HEK293 (cell line): Measurements from ENCODE around the gene MT1HL1.

Experiments
- ZNF221 ChIP-seq: fragments of 450-650 bp; formaldehyde crosslinking; IDR thresholded peaks from 2 replicates; pipeline ENCODE4 v1.5.1; 2017; ENCODE audit warnings: missing biosample characterization, missing genetic modification characterization, borderline replicate concordance
- ZNF391 ChIP-seq: fragments of 450-650 bp; formaldehyde crosslinking; IDR thresholded peaks from 2 replicates; pipeline ENCODE4 v1.5.1; 2016; ENCODE audit warnings: low read depth, missing biosample characterization, missing genetic modification characterization, borderline replicate concordance
- ZNF707 ChIP-seq: fragments of 450-650 bp; formaldehyde crosslinking; IDR thresholded peaks from 2 replicates; pipeline ENCODE4 v1.5.1; 2016; ENCODE audit warnings: missing biosample characterization, missing genetic modification characterization
- TF ChIP-seq, protein P1 (sequence below): fragments of 450-650 bp; formaldehyde crosslinking; IDR thresholded peaks from 2 replicates; pipeline ENCODE4 v1.5.1; 2016; ENCODE audit warnings: missing biosample characterization, missing genetic modification characterization
- TF ChIP-seq, protein P2 (sequence below): sonication (generic); formaldehyde crosslinking; IDR thresholded peaks from 2 replicates; pipeline ENCODE4 v1.8.1; 2022; ENCODE audit warnings: mild to moderate bottlenecking, moderate library complexity, missing genetic modification reagents

DNA sequence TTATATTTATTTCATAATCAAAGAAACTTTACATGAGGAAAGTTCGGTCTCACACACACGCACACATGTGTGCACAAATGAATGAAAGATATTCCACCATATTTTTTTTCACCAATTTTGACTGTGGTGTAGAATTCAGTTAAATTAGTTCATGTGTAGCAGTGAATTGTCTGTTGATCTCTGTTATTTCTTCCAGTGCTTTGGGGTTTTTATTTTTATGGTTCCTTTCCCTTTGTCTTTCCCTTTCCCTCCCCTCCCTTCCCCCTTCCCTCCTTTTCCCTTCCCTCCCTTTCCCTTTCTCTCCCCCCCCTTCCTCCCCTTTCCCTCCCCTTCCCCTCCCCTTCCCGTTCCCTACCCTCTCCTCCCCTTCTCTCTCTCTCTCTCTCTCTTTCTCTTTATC is 46.7 kb upstream of the MT1HL1 start:
- TF ChIP-seq, protein P1, sequence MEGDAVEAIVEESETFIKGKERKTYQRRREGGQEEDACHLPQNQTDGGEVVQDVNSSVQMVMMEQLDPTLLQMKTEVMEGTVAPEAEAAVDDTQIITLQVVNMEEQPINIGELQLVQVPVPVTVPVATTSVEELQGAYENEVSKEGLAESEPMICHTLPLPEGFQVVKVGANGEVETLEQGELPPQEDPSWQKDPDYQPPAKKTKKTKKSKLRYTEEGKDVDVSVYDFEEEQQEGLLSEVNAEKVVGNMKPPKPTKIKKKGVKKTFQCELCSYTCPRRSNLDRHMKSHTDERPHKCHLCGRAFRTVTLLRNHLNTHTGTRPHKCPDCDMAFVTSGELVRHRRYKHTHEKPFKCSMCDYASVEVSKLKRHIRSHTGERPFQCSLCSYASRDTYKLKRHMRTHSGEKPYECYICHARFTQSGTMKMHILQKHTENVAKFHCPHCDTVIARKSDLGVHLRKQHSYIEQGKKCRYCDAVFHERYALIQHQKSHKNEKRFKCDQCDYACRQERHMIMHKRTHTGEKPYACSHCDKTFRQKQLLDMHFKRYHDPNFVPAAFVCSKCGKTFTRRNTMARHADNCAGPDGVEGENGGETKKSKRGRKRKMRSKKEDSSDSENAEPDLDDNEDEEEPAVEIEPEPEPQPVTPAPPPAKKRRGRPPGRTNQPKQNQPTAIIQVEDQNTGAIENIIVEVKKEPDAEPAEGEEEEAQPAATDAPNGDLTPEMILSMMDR (tag by site-specific recombination) = no peak
- TF ChIP-seq ZNF391 (tag by site-specific recombination) (no peak), ZNF221 (tag by site-specific recombination) (no peak), ZNF707 (no peak)
- TF ChIP-seq, protein P2, sequence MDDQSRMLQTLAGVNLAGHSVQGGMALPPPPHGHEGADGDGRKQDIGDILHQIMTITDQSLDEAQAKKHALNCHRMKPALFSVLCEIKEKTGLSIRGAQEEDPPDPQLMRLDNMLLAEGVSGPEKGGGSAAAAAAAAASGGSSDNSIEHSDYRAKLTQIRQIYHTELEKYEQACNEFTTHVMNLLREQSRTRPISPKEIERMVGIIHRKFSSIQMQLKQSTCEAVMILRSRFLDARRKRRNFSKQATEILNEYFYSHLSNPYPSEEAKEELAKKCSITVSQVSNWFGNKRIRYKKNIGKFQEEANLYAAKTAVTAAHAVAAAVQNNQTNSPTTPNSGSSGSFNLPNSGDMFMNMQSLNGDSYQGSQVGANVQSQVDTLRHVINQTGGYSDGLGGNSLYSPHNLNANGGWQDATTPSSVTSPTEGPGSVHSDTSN = no peak
